ENCODE data around the gene CNPY4. TPM values are rescaled to one million over a fixed set of nuclear protein-coding genes. Genes with fewer than 3 reads are reported as not detected.

Gene CNPY4
- total RNA-seq: 10.1 TPM in 2 replicates

GRCh38 chr7:100119072-100119969 is at the start of gene CNPY4, which contains the start of gene TAF6:
Gene CNPY4, plus strand, starts transcription at chr7:100119634. Its CDS starts 111 bp downstream, at chr7:100119745.
Gene TAF6, minus strand, starts transcription at chr7:100119358. Its CDS starts 5,149 bp downstream, at chr7:100114209.
- Histone ChIP-seq H3K36me3 (ENCODE audit: control insufficient read depth, insufficient read depth, low read length) (no peaks in the 10 kb centered on the region), H3K27me3 (ENCODE audit: control insufficient read depth, insufficient read depth, low read length) (no peaks in the 10 kb centered on the region), H3K4me3 (ENCODE audit: low read depth, low read length) (peak within 1 kb of the TSS; percentile 68)
- TF ChIP-seq CTCF (IDR thresholded peaks at IDR 0.05; ENCODE audit: insufficient read depth, low read length, poor library complexity, severe bottlenecking): no peak
- DNase-seq (ENCODE audit: low read depth): peak; percentile 74

GRCh38 chr7:100069991-100070390 is 49.4 kb upstream of the CNPY4 start:
- Histone ChIP-seq H3K36me3 (ENCODE audit: control insufficient read depth, insufficient read depth, low read length) (peaks cover 16% of the 10 kb centered on the region), H3K4me3 (ENCODE audit: low read depth, low read length) (no peak overlapping the region), H3K27me3 (ENCODE audit: control insufficient read depth, insufficient read depth, low read length) (no peaks in the 10 kb centered on the region)
- no peak for TF ChIP-seq CTCF (IDR thresholded peaks at IDR 0.05; ENCODE audit: insufficient read depth, low read length, poor library complexity, severe bottlenecking)
- no peak for DNase-seq (ENCODE audit: low read depth)

GRCh38 chr7:100071018-100071723 is 48.3 kb upstream of the CNPY4 start:
- no peak for DNase-seq (ENCODE audit: low read depth)
- TF ChIP-seq CTCF (IDR thresholded peaks at IDR 0.05; ENCODE audit: insufficient read depth, low read length, poor library complexity, severe bottlenecking): no peak
- Histone ChIP-seq H3K4me3 (ENCODE audit: low read depth, low read length) (no peak overlapping the region), H3K27me3 (ENCODE audit: control insufficient read depth, insufficient read depth, low read length) (no peaks in the 10 kb centered on the region), H3K36me3 (ENCODE audit: control insufficient read depth, insufficient read depth, low read length) (peaks cover 21% of the 10 kb centered on the region)

GRCh38 chr7:100072462-100072861 is 47.0 kb upstream of the CNPY4 start:
- no peak for TF ChIP-seq CTCF (IDR thresholded peaks at IDR 0.05; ENCODE audit: insufficient read depth, low read length, poor library complexity, severe bottlenecking)
- no peak for DNase-seq (ENCODE audit: low read depth)

GRCh38 chr7:100074841-100075240 is 44.6 kb upstream of the CNPY4 start:
- peaks cover 24% of the 10 kb centered on the region for H3K36me3 ChIP-seq (ENCODE audit: control insufficient read depth, insufficient read depth, low read length)
- H3K4me3 ChIP-seq (ENCODE audit: low read depth, low read length): no peak overlapping the region
- TF ChIP-seq CTCF (IDR thresholded peaks at IDR 0.05; ENCODE audit: insufficient read depth, low read length, poor library complexity, severe bottlenecking): no peak
- no peak for DNase-seq (ENCODE audit: low read depth)
- H3K27me3 ChIP-seq (ENCODE audit: control insufficient read depth, insufficient read depth, low read length): no peaks in the 10 kb centered on the region

More at GRCh38 chr7:100072462-100072861, 47.0 kb upstream of the CNPY4 start:
- Histone ChIP-seq H3K36me3 (ENCODE audit: control insufficient read depth, insufficient read depth, low read length) (peaks cover 22% of the 10 kb centered on the region), H3K27me3 (ENCODE audit: control insufficient read depth, insufficient read depth, low read length) (no peaks in the 10 kb centered on the region), H3K4me3 (ENCODE audit: low read depth, low read length) (no peak overlapping the region)
